ENCODE data around the gene ETNPPL.

DNA sequence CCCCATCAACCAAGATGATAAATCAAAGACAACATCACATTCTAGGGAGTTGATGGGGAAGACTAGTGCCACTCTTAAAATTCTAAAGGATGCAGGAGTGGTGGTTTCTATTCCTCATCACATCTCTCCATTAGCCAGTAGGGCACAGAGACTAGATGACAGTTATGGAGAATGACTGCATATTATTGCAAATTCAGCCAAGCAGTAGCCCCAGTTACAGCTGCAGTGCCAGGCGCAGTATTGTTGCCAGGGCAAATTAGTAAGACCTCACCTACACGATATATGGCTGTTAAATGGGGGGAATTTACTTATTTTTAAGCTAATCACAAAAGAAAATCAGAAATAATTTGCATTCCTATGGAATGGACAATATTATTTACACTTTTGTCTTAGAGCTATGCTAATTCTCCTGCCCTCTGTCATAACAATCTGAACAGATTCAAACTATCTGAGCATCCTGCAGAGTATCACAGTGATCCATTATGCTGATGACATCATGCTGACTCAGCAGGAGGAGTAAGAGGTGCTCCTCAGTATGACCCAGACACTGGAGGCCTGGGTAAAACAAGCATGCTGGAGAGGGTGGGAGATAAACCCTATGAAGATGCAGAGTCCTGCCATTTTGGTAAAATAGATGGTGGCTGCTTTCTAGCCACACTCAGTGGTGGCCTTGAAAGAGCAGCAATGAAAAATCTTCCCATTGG lies 24.7 kb downstream of the ETNPPL start:
- TF ChIP-seq POLR2A (IDR thresholded peaks at IDR 0.05): no peak
- TF ChIP-seq, protein P1, sequence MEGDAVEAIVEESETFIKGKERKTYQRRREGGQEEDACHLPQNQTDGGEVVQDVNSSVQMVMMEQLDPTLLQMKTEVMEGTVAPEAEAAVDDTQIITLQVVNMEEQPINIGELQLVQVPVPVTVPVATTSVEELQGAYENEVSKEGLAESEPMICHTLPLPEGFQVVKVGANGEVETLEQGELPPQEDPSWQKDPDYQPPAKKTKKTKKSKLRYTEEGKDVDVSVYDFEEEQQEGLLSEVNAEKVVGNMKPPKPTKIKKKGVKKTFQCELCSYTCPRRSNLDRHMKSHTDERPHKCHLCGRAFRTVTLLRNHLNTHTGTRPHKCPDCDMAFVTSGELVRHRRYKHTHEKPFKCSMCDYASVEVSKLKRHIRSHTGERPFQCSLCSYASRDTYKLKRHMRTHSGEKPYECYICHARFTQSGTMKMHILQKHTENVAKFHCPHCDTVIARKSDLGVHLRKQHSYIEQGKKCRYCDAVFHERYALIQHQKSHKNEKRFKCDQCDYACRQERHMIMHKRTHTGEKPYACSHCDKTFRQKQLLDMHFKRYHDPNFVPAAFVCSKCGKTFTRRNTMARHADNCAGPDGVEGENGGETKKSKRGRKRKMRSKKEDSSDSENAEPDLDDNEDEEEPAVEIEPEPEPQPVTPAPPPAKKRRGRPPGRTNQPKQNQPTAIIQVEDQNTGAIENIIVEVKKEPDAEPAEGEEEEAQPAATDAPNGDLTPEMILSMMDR (IDR thresholded peaks at IDR 0.05): no peak
